Breast epithelium (tissue), 4 donors: ENCODE measurements around the gene ZNF536. TPM values are rescaled to one million over a fixed set of nuclear protein-coding genes. Genes with fewer than 3 reads are reported as not detected.
"Not testable (repeated sequence)": the region's sequence is repeated elsewhere in the genome, so short reads cannot be mapped to it uniquely, and the experiment has no call there.

Source experiments
- DNase-seq, 2 donors: peaks; one replicate each; pipeline ENCODE4 v3.0.0-alpha.2; 2019; ENCODE audit warnings: low spot score in 2 of 2
- H3K27ac ChIP-seq, 2 donors: fragments of 200-600 bp; sonication (generic) in 1 of 2; one replicate each; pipeline ENCODE4 v1.5.1; 2016 to 2019; ENCODE audit warnings: mild to moderate bottlenecking in 1 of 2
- H3K27me3 ChIP-seq, 2 donors: fragments of 200-600 bp; sonication (generic) in 1 of 2; one replicate each; pipeline versions ENCODE4 v1.5.1 to v1.6.0; 2017 to 2019; ENCODE audit warnings: control low read depth in 1 of 2, mild to moderate bottlenecking in 1 of 2
- H3K36me3 ChIP-seq: fragments of 200-600 bp; one replicate; pipeline ENCODE4 v1.5.1; 2019
- H3K4me1 ChIP-seq, 2 donors: fragments of 200-600 bp; sonication (generic); one replicate each; pipeline ENCODE4 v1.5.1; 2016 to 2019; ENCODE audit warnings: control low read depth in 1 of 2
- H3K4me3 ChIP-seq, 3 donors: fragments of 200-600 bp; sonication (generic); 1 replicate in 2 of 3; 2 replicates in 1 of 3; pipeline ENCODE4 v1.5.1; 2016 to 2019; ENCODE audit warnings: mild to moderate bottlenecking in 3 of 3, moderate library complexity in 2 of 3
- H3K9me3 ChIP-seq, 2 donors: fragments of 200-600 bp; sonication (generic) in 1 of 2; one replicate each; pipeline ENCODE4 v1.5.1; 2016 to 2019; ENCODE audit warnings: control low read depth in 1 of 2
- CTCF ChIP-seq, 3 donors: fragments of 450-650 bp; IDR thresholded peaks; one replicate each; pipeline ENCODE4 v1.5.1; 2016 to 2017; ENCODE audit warnings: antibody characterized with exemption in 3 of 3, mild to moderate bottlenecking in 3 of 3, moderate library complexity in 3 of 3
- POLR2A ChIP-seq: fragments of 450-650 bp; IDR thresholded peaks from one replicate; pipeline ENCODE4 v1.6.1; 2016; ENCODE audit warnings: antibody characterized with exemption, mild to moderate bottlenecking, moderate library complexity
- POLR2AphosphoS5 ChIP-seq, 3 donors: sonication (generic); formaldehyde crosslinking; IDR thresholded peaks; one replicate each; pipeline ENCODE4 v1.6.1; 2017; ENCODE audit warnings: antibody characterized with exemption in 3 of 3
- intact Hi-C: fragments of 100-400 bp; cut with DNase I; formaldehyde crosslinking; loops from one replicate; pipeline ENCODE4 v1.15.1; 2023; ENCODE audit warnings: low total_unique reads
- total RNA-seq, 3 donors: library from RNA; depleted of rRNA; stranded (reverse); fragments of >200 nt; gene quantifications; one replicate each; pipeline ENCODE4 v1.1.0, GENCODE V29; 2016

ZNF536 gene
- total RNA-seq, 3 donors from 2014 or later, result under 0.01 to 0.15 TPM; not detected in 1

GRCh38 chr19:30482956-30483355 is 110.8 kb downstream of the ZNF536 start:
- Histone ChIP-seq H3K9me3 (no peaks in the 10 kb centered on the region), H3K4me3 (no peak overlapping the region), H3K27ac (no peak overlapping the region), H3K36me3 (no peaks in the 10 kb centered on the region), H3K27me3 (no peaks in the 10 kb centered on the region), H3K4me1 (no peaks in the 10 kb centered on the region)
- no peak for DNase-seq
- no peak for TF ChIP-seq POLR2AphosphoS5 (IDR thresholded peaks at IDR 0.05)
- TF ChIP-seq CTCF (IDR thresholded peaks at IDR 0.05), result no peak
- TF ChIP-seq POLR2A, result no peak
- intact Hi-C loops, result no loop called here

DNA sequence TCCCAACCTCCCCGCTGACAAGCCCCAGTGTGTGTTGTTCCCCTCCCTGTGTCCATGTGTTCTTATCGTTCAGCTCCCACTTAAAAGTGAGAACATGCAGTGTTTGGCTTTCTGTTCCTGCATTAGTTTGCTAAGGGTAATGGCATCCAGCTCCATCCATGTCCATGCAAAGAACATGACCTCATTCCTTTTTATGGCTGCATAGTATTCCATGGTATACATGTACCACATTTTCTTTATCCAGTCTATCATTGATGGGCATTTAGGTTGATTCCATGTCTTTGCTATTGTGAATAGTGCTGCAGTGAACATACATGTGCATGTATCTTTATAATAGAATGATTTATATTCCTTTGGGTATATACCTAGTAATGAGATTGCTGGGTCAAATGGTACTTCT is 114.1 kb downstream of the ZNF536 start:
- intact Hi-C loops, DNase-seq, H3K27me3 ChIP-seq, H3K36me3 ChIP-seq, H3K4me3 ChIP-seq, H3K4me1 ChIP-seq, H3K9me3 ChIP-seq, H3K27ac ChIP-seq: not testable (repeated sequence)

GRCh38 chr19:30487178-30487577 is 115.0 kb downstream of the ZNF536 start:
- H3K4me3 ChIP-seq, result no peak overlapping the region
- intact Hi-C loops, result no loop called here

GRCh38 chr19:30488191-30488590 is 116.0 kb downstream of the ZNF536 start:
- Histone ChIP-seq H3K4me1 (no peaks in the 10 kb centered on the region), H3K9me3 (no peaks in the 10 kb centered on the region), H3K36me3 (no peaks in the 10 kb centered on the region), H3K4me3 (no peak overlapping the region), H3K27me3 (no peaks in the 10 kb centered on the region), H3K27ac (no peak overlapping the region)
- TF ChIP-seq POLR2AphosphoS5 (IDR thresholded peaks at IDR 0.05) (no peak), CTCF (IDR thresholded peaks at IDR 0.05) (no peak), POLR2A (no peak)
- intact Hi-C loops, result no loop called here
- DNase-seq, result no peak

More at GRCh38 chr19:30487178-30487577, 115.0 kb downstream of the ZNF536 start:
- no peaks in the 10 kb centered on the region for H3K9me3 ChIP-seq
- TF ChIP-seq POLR2A (no peak), CTCF (IDR thresholded peaks at IDR 0.05) (no peak), POLR2AphosphoS5 (IDR thresholded peaks at IDR 0.05) (no peak)
- H3K4me1 ChIP-seq, result no peaks in the 10 kb centered on the region
- no peaks in the 10 kb centered on the region for H3K27me3 ChIP-seq
- no peak for DNase-seq
- H3K27ac ChIP-seq, result no peak overlapping the region
- H3K36me3 ChIP-seq, result no peaks in the 10 kb centered on the region

DNA sequence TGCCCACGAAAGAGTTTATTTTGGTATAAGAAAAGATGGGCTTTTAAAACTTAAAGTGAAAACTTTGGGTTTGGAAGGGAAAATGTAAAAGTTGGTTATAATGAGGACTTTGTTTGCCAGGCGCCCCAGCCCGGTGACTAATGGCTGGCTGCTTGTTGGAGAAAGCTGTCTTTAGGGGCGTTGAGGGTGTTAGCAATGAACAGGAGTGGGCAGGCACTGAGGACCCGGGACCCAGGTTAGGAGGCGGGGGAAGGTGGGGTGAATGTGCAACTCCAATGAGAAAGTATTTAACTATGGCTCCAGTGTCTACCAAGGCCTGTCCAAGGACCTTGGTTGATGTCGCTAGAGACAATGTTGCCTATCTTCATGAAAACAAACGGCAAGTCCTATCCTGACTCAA is 118.6 kb downstream of the ZNF536 start:
- H3K4me3 ChIP-seq, result no peak overlapping the region
- H3K4me1 ChIP-seq, result no peaks in the 10 kb centered on the region
- intact Hi-C loops, result no loop called here
- no peak overlapping the region for H3K27ac ChIP-seq
- no peaks in the 10 kb centered on the region for H3K27me3 ChIP-seq
- no peaks in the 10 kb centered on the region for H3K9me3 ChIP-seq
- TF ChIP-seq POLR2A (no peak), CTCF (IDR thresholded peaks at IDR 0.05) (no peak), POLR2AphosphoS5 (IDR thresholded peaks at IDR 0.05) (no peak)
- no peaks in the 10 kb centered on the region for H3K36me3 ChIP-seq
- DNase-seq, result no peak
